HG03378 (cell line): ENCODE data around the gene BDKRB2.
"Not testable (repeated sequence)": the region's sequence is repeated elsewhere in the genome, so short reads cannot be mapped to it uniquely, and the experiment has no call there.

ENCODE experiments used
- ATAC-seq: cut with Tn5 transposase; IDR thresholded peaks from one replicate; pipeline ENCODE4 v1.9.1; 2021; ENCODE audit warnings: mild to moderate bottlenecking, moderate library complexity; ENCODE audit not compliant: unreplicated experiment

Gene BDKRB2

GRCh38 chr14:96221109-96221650, 16.5 kb downstream of the BDKRB2 start:
- no peak for ATAC-seq

- ATAC-seq = no peak
Observed at GRCh38 chr14:96221841-96222240, 17.2 kb downstream of the BDKRB2 start.

- ATAC-seq = no peak
Observed at GRCh38 chr14:96224480-96225096, 19.9 kb downstream of the BDKRB2 start.

- ATAC-seq = no peak
Observed at GRCh38 chr14:96225213-96225612, 20.6 kb downstream of the BDKRB2 start.

GRCh38 chr14:96225745-96226151, 21.1 kb downstream of the BDKRB2 start:
- no peak for ATAC-seq

GRCh38 chr14:96227428-96227827, 22.8 kb downstream of the BDKRB2 start:
- no peak for ATAC-seq

GRCh38 chr14:96229315-96229714, 24.7 kb downstream of the BDKRB2 start:
- no peak for ATAC-seq

GRCh38 chr14:96231056-96231455, 26.4 kb downstream of the BDKRB2 start:
- ATAC-seq = no peak

GRCh38 chr14:96231526-96232130, 27.0 kb downstream of the BDKRB2 start:
- no peak for ATAC-seq

- no peak for ATAC-seq
Observed at GRCh38 chr14:96232506-96232905, 27.9 kb downstream of the BDKRB2 start.

- ATAC-seq = no peak
Observed at GRCh38 chr14:96233661-96234060, 29.0 kb downstream of the BDKRB2 start.

- no peak for ATAC-seq
Observed at GRCh38 chr14:96235426-96235825, 30.8 kb downstream of the BDKRB2 start.

GRCh38 chr14:96237641-96238040, 33.0 kb downstream of the BDKRB2 start:
- ATAC-seq = no peak

GRCh38 chr14:96238676-96239265, 34.1 kb downstream of the BDKRB2 start:
- no peak for ATAC-seq

- ATAC-seq = no peak
Observed at GRCh38 chr14:96239711-96240141, 35.1 kb downstream of the BDKRB2 start.

- ATAC-seq = no peak
Observed at GRCh38 chr14:96240641-96241040, 36.0 kb downstream of the BDKRB2 start.

GRCh38 chr14:96242126-96242525, 37.5 kb downstream of the BDKRB2 start:
- ATAC-seq = no peak

GRCh38 chr14:96243785-96244184, 39.1 kb downstream of the BDKRB2 start:
- ATAC-seq = no peak

GRCh38 chr14:96245074-96245473, 40.4 kb downstream of the BDKRB2 start:
- not testable (repeated sequence) for ATAC-seq

- no peak for ATAC-seq
Observed at GRCh38 chr14:96245710-96246538, 41.3 kb downstream of the BDKRB2 start.

GRCh38 chr14:96246539-96246847, 41.9 kb downstream of the BDKRB2 start:
- no peak for ATAC-seq
